ENCODE measurements around the gene ABLIM2.

ABLIM2 gene

GRCh38 chr4:8069102-8069752 is 89.4 kb downstream of the ABLIM2 start:
- DNase-seq (ENCODE audit: low spot score) = no peak

GRCh38 chr4:8067945-8068896 is 90.4 kb downstream of the ABLIM2 start:
- no peak for DNase-seq (ENCODE audit: low spot score)

- DNase-seq (ENCODE audit: low spot score) = no peak
These were observed 91.2 kb downstream of the ABLIM2 start for GRCh38 chr4:8067274-8067936.

- DNase-seq (ENCODE audit: low spot score) = no peak
These were observed 92.2 kb downstream of the ABLIM2 start for GRCh38 chr4:8066336-8066931.

DNA sequence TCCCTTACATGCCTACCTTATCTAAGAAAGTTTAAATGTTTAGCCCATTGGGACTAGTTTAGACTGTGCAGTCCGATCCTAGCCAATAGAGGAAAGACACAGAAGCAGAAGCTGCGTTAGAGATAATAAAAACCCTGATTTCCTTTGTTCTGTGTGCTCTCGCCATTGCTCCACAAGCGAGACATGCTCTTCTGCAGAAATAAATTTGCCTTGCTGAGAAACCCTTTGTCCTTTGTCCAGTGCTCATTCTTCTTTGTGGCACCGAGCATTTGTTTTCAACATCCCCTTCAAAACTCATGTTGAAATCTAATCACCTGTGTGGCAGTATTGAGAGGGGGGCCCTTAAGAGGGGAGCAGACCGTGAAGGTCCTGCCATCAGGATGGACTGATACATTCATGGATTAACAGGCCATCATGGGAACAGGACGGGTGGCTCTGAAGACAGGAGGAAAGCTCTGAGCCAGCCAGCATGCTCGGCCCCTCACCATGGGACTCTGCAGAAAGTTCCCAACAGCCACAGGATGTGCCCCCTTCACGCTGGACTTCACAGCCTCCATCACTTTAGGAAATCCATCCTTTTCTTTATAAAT is 94.5 kb downstream of the ABLIM2 start:
- DNase-seq (ENCODE audit: low spot score) = no peak

DNA sequence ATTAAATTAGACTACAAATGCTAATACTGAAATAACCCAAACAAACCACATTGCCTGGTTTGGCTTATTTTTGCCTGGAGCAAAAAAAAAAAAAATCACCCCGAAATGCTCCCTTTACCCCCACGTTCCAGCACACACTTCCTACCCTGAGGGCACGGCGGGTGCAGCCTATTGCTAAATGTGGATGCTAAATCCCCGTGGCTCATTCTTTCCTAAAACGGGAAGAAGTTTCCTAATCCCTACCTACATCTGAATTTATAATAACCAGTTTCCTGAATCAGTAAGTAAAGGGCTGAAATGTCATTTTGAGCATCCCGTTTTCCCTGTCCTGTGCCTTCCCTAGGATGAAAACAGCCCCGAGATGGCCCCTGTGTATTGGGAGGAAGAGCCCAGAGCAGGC is 97.0 kb downstream of the ABLIM2 start:
- no peak for DNase-seq (ENCODE audit: low spot score)

DNA sequence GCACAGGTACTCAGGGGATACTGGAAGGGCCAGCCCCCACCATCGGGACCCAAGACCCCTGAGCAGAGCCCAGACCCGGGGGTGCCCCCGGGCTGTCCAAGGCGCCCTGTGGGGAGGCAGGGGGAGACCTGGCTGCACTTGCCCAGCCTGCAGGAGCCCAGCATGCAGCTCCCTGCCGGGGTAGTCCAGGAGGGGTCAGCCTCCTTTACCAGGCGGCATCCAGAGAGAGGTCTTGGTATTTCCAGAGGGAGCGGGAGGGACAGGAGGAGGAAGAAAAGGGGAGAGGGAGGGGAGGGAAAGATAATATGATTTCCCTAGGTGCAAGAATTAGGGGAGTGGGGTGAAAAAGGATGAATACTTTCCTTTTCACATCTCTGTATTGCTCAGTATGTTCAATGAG is 97.5 kb downstream of the ABLIM2 start:
- DNase-seq (ENCODE audit: low spot score) = no peak

DNA sequence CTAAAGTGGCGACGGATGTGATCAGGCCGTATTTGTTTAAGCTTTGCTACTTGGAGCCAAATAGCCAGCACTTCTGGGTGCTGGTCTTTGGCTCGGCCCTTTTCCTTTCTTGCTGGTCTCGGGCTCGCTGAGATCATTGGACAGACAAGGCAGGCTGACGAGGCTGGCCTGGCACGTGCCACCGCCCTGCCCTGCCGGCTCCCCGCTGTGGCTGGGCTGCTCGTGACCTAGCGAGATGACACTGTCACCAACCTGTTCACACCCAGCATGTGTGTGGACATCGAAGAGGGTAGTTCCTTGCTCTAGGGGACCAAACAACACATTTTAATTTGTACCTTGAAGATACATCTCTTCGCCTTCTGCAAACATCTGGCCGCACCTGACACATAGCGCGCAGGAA is 98.0 kb downstream of the ABLIM2 start:
- no peak for DNase-seq (ENCODE audit: low spot score)

DNA sequence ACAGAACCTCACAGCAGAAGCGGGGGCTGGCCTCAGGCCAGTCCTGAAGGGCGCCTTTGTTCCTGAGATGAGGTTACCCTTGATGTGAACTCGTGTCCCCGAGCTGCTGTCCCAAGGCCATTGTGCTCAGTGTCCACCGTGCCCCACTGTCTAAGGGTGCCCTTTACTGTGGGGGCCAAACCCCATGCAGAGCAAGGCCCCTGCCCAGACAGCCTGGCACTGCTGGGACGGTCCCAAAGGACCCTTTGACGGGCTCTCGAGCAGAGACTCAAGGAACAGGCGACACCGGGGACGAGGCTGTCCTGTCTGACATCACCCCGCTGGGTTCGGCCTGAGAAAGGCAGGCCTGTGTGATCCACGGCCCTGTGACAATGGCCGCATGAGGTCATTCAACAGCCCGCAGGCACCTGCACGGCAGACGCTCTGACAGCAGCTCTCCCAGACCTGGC is 100.6 kb downstream of the ABLIM2 start:
- no peak for DNase-seq (ENCODE audit: low spot score)

GRCh38 chr4:8055206-8055605 is 103.4 kb downstream of the ABLIM2 start:
- no peak for DNase-seq (ENCODE audit: low spot score)

- DNase-seq (ENCODE audit: low spot score) = no peak
These were observed 104.7 kb downstream of the ABLIM2 start for GRCh38 chr4:8053688-8054449.

DNA sequence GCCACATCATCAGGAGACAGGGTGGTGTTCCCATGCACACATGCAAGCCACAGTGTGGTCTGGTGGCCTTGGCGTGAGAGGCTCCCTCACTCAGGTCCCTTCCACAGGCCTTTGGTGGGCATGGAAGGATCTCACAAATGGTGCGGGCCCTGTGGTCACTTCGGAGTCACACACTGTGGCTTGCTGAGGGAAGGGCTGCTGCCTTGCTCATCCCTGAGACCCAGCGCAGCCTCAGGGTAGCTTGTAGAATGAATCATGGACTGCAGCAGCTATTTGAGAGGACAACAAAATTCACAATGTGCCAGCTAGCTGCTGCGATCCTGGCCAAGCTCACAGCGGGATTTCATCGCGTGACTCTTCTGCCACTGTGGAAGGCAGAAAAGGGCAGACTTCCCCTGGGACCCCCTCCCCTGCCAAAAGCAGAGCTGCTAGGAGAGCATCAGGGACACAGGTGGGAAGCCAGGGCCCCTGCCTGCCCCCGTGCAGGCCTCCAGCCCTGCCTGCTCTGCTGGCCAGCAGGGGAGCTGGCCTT is 106.4 kb downstream of the ABLIM2 start:
- DNase-seq (ENCODE audit: low spot score) = no peak

DNA sequence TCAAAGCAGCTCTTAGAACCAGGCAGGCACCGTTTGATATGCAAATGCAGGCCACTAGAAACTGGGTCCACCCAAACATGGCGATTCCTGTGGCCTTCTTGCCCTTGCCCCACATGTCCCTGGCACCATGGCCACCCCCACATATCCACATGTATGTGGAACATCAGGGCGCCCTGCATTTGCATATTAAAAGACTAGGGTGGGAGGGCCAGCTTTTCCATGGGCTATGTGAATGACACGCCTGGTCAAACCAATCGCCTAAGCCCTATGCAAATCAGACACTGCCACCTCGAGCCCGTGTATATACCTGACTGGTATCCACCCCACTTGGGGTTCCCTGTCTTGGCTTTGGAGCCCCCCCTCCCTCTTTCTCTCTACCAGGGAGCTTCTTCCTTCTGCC is 107.0 kb downstream of the ABLIM2 start:
- no peak for DNase-seq (ENCODE audit: low spot score)

DNA sequence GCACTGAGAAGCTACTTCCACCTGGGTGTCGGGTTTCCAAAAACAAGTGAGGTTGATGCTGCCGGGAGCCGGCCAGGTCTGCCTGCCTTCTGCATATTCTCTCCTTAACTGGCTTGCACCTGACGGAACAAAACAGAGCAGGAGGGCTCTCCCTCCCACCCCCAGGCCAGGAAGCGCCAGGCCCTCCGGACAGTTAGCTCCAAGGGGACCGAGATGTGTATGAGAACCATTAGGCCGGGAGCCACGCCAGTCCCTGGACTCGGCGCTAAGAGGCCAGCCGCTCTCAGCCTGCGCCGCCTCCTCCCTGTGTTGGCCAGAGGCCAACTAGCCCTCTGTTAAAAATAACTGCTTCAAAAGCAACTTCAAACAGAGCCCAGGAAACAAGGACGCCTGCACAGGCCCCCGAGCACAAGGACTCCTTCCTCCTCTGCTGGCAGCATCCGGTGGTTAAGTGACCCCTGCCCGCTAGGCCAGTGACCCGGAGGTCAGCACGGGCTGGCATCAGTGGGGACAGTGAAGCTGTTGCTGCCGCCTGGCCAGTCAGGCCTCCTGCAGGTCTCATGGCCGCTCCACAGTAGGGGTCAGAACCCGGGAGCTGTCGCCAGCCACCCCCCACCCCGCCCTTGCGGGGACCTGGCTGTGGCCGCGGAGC is 107.9 kb downstream of the ABLIM2 start:
- DNase-seq (ENCODE audit: low spot score) = no peak

DNA sequence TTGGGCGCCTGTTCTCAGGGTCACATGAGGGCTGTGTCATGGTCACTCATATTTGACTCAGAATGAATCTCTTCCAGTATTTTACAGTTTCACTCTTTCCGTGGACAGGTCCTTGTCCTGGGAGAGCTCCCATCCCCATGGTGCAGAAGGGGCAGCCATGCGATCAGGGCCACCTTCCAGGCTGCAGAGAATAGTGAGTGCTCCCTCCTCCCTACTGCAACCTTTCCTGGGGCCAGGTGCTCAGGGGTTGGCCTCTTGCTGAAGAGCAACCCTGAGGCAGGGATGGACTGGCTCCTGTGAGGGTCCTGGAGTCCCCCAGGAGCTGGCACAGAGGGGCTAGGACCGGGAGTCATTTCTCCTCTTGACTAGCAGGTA is 108.4 kb downstream of the ABLIM2 start:
- DNase-seq (ENCODE audit: low spot score) = no peak

GRCh38 chr4:8048856-8049676 is 109.5 kb downstream of the ABLIM2 start:
- DNase-seq (ENCODE audit: low spot score) = no peak

GRCh38 chr4:8047837-8048678 is 110.6 kb downstream of the ABLIM2 start:
- no peak for DNase-seq (ENCODE audit: low spot score)

- no peak for DNase-seq (ENCODE audit: low spot score)
These were observed 111.6 kb downstream of the ABLIM2 start for GRCh38 chr4:8046925-8047541.
